Measurements from ENCODE around the gene IRF4. TPM values are rescaled to one million over a fixed set of nuclear protein-coding genes. Genes with fewer than 3 reads are reported as not detected.

Gene IRF4
- polyA plus RNA-seq, 1 of the 3 experiments (the other 2 are of a cell fraction): not detected

- WGBS (ENCODE audit: low lambda C conversion rate): 46% methylated on average over 14 of the region's 14 CpGs
- peaks cover 87% of the 10 kb centered on the region for H3K27me3 ChIP-seq (ENCODE audit: insufficient read depth)
- CTCF ChIA-PET: no interaction called here
Observed at GRCh38 chr6:401994-402640, 10.6 kb downstream of the IRF4 start.

More at GRCh38 chr6:401994-402640, 10.6 kb downstream of the IRF4 start:
- Histone ChIP-seq H3K27ac (ENCODE audit: low read depth in 2 of 2, low read length in 1 of 2) (no peak overlapping the region), H3K79me2 (ENCODE audit: insufficient read depth) (no peaks in the 10 kb centered on the region), H3K4me1 (ENCODE audit: control insufficient read depth in 1 of 2, insufficient read depth in 2 of 2, low read depth in 1 of 2, low read length in 1 of 2) (no peaks in the 10 kb centered on the region), H2AFZ (ENCODE audit: low read depth) (no peak overlapping the region), H3K4me2 (no peak overlapping the region), H4K20me1 (ENCODE audit: insufficient read depth) (no peaks in the 10 kb centered on the region), H3K4me3 (ENCODE audit: low read depth in 2 of 2, low read length in 1 of 2) (no peak overlapping the region), H3K36me3 (replicated peaks in 1 of 2; ENCODE audit: control insufficient read depth in 1 of 2, insufficient read depth in 2 of 2, low read length in 1 of 2) (no peaks in the 10 kb centered on the region), H3F3A (replicated peaks; ENCODE audit: insufficient read depth) (no peaks in the 10 kb centered on the region), H3K9me3 (no peaks in the 10 kb centered on the region), H3K9ac (no peak overlapping the region), H3K9me2 (no peaks in the 10 kb centered on the region)
- no peak for TF ChIP-seq NFIC (IDR thresholded peaks at IDR 0.05; ENCODE audit: borderline replicate concordance)
- TF ChIP-seq USF1 (IDR thresholded peaks at IDR 0.05; ENCODE audit: borderline replicate concordance, low read depth): no peak
- TF ChIP-seq REST (IDR thresholded peaks at IDR 0.05; ENCODE audit: low read depth, low read length): no peak
- no peak for TF ChIP-seq MAX (IDR thresholded peaks at IDR 0.05; ENCODE audit: low read depth)
- TF ChIP-seq EP300 (IDR thresholded peaks at IDR 0.05; ENCODE audit: borderline replicate concordance in 1 of 2, low read depth in 1 of 2, low read length in 1 of 2): no peak
- no peak for TF ChIP-seq YY1 (IDR thresholded peaks at IDR 0.05; ENCODE audit: low read depth)
- POLR2A ChIA-PET: no interaction called here
- no peak for DNase-seq

All from SK-N-SH (cell line).